NCI-H187 (cell line): ENCODE results near the gene SLC26A11.

Experiments used
- DNase-seq, 2 experiments: peaks; one replicate each; lab custom pipeline; 2025; lab: John Stamatoyannopoulos, UW

The SLC26A11 gene

GRCh38 chr17:80220054-80220735 lies at the start of gene SLC26A11, which contains the start of gene SGSH:
TSS of gene SLC26A11 (plus strand) at chr17:80220427. CDS start at chr17:80221561, 1,134 bp downstream.
TSS of gene SGSH (minus strand) at chr17:80220333. CDS start at chr17:80220313, 20 bp downstream.
- peak in 1 of 2 experiments; percentile 74 for DNase-seq

DNA sequence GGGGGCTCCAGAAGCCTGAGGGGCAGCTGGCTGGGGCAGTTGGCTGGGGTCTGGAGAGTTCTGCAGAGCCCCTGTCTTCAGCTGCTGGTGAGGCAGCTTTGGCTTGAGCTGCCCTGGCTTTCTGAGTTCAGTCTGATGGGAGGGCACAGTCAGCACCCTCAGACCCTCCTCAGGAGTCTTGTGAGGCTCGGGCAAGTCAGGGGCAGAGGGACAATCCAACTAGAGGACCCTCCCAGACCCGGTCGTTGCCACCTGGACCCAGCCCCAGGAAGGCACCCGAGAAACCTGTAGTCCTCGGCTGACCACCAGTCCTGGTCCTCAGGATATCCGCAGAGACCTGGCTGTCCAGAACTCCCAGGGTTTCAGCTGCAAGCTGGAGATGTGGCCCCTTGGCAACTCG lies 48.5 kb upstream of the SLC26A11 start:
- DNase-seq, result no peak

GRCh38 chr17:80173126-80173525 lies 47.1 kb upstream of the SLC26A11 start:
- DNase-seq, result no peak

DNA sequence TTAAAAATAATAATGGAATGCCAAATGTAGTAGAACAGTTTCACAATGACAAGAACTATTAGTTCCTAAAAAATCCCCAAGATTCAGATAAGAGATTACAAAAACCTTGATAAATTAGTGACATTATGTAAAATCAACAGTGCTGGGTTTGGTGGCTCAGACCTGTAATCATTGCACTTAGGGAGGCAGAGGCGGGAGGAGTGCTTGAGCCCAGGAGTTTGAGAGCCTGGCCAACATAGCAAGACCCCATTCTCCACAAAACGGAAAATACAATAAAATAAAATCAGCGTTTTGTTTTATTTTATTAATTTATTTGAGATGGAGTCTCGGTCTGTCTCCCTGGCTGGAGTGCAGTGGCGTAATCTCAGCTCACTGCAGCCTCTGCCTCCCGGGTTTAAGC lies 46.3 kb upstream of the SLC26A11 start:
- no peak for DNase-seq

GRCh38 chr17:80176757-80177156 lies 43.5 kb upstream of the SLC26A11 start:
- DNase-seq, result no peak

DNA sequence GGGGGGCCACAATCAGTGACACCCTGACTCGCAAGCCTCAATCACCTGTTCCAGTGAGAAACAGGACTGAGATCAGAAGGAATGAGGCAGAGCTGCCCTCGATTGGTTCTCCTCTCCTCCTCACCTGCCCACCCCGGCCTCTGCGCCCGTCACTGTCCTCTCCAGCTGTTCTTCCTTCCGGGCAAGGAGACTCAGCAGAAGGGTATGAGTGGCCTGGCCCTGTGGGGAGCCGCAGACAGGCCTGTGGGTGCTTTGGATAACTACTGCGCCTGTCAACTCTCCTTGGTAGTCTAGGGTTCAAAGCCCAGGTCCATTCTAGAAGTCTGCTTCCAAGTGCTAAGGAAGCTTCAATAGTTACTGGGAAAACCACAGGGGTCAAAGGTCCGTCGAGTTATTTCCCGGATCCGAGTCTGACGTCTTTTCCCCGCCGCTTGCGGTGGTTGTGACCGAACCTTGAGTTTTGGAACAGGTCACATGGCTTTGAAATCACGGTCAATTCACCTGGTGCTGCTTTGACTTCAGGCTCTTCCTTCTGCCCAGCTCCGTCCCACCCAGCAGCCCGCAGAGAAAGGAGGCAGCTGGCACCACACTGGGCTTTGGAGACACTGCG lies 42.1 kb upstream of the SLC26A11 start:
- DNase-seq, result no peak

GRCh38 chr17:80180192-80180591 lies 40.0 kb upstream of the SLC26A11 start:
- DNase-seq, result no peak

- DNase-seq, result no peak
These were observed 38.8 kb upstream of the SLC26A11 start for GRCh38 chr17:80181431-80181830.

GRCh38 chr17:80182118-80182844 lies 37.9 kb upstream of the SLC26A11 start:
- DNase-seq, result no peak

DNA sequence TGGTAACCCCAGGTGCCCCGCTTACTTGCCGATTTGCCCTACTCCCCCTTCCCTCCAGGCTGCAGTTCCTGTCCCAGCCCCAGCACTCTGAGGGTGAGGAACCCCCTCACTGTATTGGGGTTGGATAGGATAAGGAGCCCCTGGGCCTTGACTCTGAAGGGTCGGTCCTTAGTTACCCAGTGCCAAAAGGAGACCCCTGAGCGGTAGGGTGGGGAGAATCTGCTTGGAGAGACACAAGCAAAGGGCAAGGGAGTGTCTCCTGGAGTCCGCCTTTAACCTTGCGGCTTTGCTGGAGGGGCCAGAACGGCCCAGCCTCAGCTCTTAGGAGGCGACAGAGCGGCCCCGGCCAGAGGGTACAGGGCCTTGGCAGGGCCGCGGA lies 37.4 kb upstream of the SLC26A11 start:
- DNase-seq, result no peak

DNA sequence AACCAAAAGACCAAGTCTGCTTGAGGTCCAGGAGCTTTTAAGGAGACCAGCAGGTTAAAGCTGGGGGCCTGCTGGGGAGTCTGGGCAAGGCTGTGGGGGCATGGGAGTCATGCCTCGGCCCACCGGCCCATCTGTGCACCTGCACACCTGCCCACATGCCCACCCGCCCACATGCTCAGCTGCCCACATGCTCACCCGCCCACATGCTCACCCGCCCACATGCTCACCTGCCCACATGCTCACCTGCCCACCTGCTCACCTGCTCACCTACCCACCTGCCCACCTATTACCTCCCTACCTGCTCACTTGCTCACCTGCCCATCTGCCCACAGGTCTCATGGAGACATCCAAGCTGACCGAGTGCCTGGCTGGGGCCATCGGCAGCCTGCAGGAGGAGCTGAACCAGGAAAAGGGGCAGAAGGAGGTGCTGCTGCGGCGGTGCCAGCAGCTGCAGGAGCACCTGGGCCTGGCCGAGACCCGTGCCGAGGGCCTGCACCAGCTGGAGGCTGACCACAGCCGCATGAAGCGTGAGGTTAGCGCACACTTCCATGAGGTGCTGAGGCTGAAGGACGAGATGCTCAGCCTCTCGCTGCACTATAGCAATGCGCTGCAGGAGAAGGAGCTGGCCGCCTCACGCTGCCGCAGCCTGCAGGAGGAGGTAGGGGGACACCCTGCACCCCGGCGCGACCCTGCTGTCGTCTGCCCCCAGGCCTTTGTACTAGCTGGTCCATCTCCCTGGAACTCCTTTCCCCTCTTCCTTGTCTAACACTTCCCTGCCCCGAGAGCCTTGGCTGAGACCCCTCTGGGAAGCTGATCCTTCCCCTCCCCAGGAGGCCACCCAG lies 36.4 kb upstream of the SLC26A11 start:
- no peak for DNase-seq

- DNase-seq, result no peak
These were observed 35.9 kb upstream of the SLC26A11 start for GRCh38 chr17:80184423-80184714.

- DNase-seq, result no peak
These were observed 34.3 kb upstream of the SLC26A11 start for GRCh38 chr17:80185968-80186367.

DNA sequence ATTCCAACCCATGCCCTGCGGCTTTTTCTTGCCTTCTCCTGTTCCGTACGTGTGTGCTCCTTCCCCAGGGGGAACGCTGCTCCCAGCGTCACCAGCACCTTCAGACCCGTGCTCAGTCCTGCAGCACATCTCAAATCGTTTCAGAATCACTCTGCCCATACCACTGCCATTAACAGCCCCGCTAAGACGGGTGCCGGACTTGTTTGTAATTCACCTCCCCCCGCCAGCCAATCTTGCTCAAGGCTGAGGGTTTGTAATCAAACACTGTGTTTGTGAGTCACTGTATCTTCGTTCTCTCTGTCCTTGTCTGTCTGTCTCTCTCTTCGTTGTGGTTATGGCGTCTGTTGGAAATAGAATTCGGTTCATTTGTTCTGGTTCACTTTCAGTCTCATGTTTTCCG lies 33.1 kb upstream of the SLC26A11 start:
- no peak for DNase-seq

GRCh38 chr17:80187515-80187941 lies 32.7 kb upstream of the SLC26A11 start:
- no peak for DNase-seq

GRCh38 chr17:80189611-80190010 lies 30.6 kb upstream of the SLC26A11 start:
- DNase-seq, result no peak

DNA sequence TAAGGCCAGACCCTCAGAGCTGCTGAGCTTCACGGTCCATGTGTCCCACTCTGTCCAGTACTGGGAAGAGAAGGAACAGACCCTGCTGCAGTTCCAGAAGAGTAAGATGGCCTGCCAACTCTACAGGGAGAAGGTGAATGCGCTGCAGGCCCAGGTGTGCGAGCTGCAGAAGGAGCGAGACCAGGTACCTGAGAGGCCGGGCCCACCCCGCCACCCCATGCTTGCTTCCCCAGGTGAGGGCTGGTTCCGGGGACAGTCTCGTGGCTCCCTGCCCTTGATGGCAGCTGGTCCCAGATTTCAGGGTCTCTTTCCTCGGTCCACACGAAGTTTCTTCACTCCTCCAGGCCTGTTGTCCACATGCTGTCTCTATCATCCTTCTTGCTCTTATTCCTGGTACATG lies 29.5 kb upstream of the SLC26A11 start:
- DNase-seq, result no peak

GRCh38 chr17:80191192-80191591 lies 29.0 kb upstream of the SLC26A11 start:
- no peak for DNase-seq

GRCh38 chr17:80191865-80192661 lies 28.2 kb upstream of the SLC26A11 start:
- no peak for DNase-seq

DNA sequence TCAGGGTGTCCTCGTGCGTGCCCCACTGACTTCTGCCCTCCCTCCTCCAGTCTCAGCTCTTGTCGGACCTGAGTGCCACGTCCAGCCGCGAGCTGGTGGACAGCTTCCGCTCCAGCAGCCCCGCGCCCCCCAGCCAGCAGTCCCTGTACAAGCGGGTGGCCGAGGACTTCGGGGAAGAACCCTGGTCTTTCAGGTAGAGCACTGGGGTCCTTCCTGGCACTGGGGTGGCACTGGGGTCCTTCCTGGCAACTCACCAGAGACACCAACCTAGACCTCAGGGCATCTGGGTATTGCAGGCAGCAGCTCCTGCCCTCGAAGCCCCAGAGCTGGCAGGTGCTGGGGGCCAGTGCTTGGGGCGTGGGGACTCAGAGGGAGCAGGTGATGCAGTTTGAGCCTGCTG lies 25.1 kb upstream of the SLC26A11 start:
- no peak for DNase-seq

- no peak for DNase-seq
These were observed 24.3 kb upstream of the SLC26A11 start for GRCh38 chr17:80195671-80196529.
